LNCAP (cell line): ENCODE data around the gene GORAB.

Experiments
- CTCF ChIP-seq: fragments of 450-650 bp; IDR thresholded peaks from 2 replicates; pipeline ENCODE4 v1.5.1; 2017; ENCODE audit warnings: mild to moderate bottlenecking

Gene GORAB

GRCh38 chr1:170593173-170594011, 61.4 kb downstream of the GORAB start:
- no peak for TF ChIP-seq CTCF

GRCh38 chr1:170594066-170594626, 62.2 kb downstream of the GORAB start:
- TF ChIP-seq CTCF = no peak

- TF ChIP-seq CTCF = no peak
Observed at GRCh38 chr1:170596701-170597100, 64.7 kb downstream of the GORAB start.

- TF ChIP-seq CTCF = no peak
Observed at GRCh38 chr1:170598618-170599017, 66.7 kb downstream of the GORAB start.

GRCh38 chr1:170599033-170599432, 67.1 kb downstream of the GORAB start:
- no peak for TF ChIP-seq CTCF

- no peak for TF ChIP-seq CTCF
Observed at GRCh38 chr1:170601866-170602265, 69.9 kb downstream of the GORAB start.
